ENCODE results near the gene AHR. TPM values are rescaled to one million over a fixed set of nuclear protein-coding genes. Genes with fewer than 3 reads are reported as not detected.

AHR gene
- total RNA-seq, 1 experiment from 2014 or later, result 6.1 TPM

- Histone ChIP-seq H3K27ac (ENCODE audit: insufficient read length, low read depth, low read length) (no peak overlapping the region), H3K79me1 (ENCODE audit: insufficient read depth, low read depth, low read length, poor library complexity, severe bottlenecking) (no peaks in the 10 kb centered on the region), H2AFZ (ENCODE audit: low read length) (no peak overlapping the region), H3T11ph (ENCODE audit: low read length) (no peak overlapping the region), H3K9ac (ENCODE audit: extremely low read depth, insufficient read length, low read length) (no peak overlapping the region), H4K8ac (replicated peaks; ENCODE audit: insufficient read length, low read depth, low read length) (no peak overlapping the region), H2BK5ac (ENCODE audit: insufficient read length, low read length) (no peak overlapping the region), H3K4me2 (ENCODE audit: insufficient read depth, insufficient read length, low read length) (no peak overlapping the region), H2BK12ac (ENCODE audit: insufficient read length, low read depth, low read length) (no peak overlapping the region), H3K14ac (ENCODE audit: insufficient read depth, low read length) (no peak overlapping the region), H3K23me2 (ENCODE audit: insufficient read length, low read depth, low read length, poor library complexity, severe bottlenecking) (no peaks in the 10 kb centered on the region), H4K20me1 (ENCODE audit: control insufficient read depth, insufficient read depth, insufficient read length) (no peaks in the 10 kb centered on the region), H3K23ac (ENCODE audit: insufficient read length, low read depth, low read length) (no peak overlapping the region), H2BK15ac (ENCODE audit: low read depth, low read length) (no peak overlapping the region), H3K4me1 (ENCODE audit: insufficient read depth, low read length) (no peaks in the 10 kb centered on the region), H3K56ac (ENCODE audit: insufficient read length, low read depth, low read length) (no peak overlapping the region), H2AK5ac (ENCODE audit: insufficient read length, low read length) (no peak overlapping the region), H3K9me3 (ENCODE audit: control insufficient read depth, low read depth, low read length) (no peaks in the 10 kb centered on the region), H3K4ac (ENCODE audit: low read depth, low read length) (no peak overlapping the region), H3K18ac (ENCODE audit: insufficient read length, low read depth, low read length) (no peak overlapping the region), H3K79me2 (ENCODE audit: insufficient read depth, low read length) (no peaks in the 10 kb centered on the region), H4K91ac (ENCODE audit: insufficient read length, low read depth, low read length) (no peak overlapping the region), H4K5ac (ENCODE audit: insufficient read length, low read depth, low read length) (no peak overlapping the region), H2BK120ac (ENCODE audit: low read depth, low read length, poor library complexity, severe bottlenecking) (no peak overlapping the region), H3K27me3 (ENCODE audit: insufficient read depth, low read length) (no peaks in the 10 kb centered on the region), H2BK20ac (ENCODE audit: low read depth, low read length, poor library complexity, severe bottlenecking) (no peak overlapping the region)
- Mint-ChIP-seq H3K4me1 (peaks cover 5 to 6% of the 10 kb centered on the region in 2 experiments; a peak in 3 of 4 replicates), H3K36me3 (ENCODE audit: insufficient read depth in 1 of 3, low read depth in 3 of 3) (no peaks in the 10 kb centered on the region), H3K9me3 (peaks cover 0 to 1% of the 10 kb centered on the region in 2 experiments; a peak in 1 of 5 replicates), H3K27ac (no peak overlapping the region), H3K27me3 (ENCODE audit: low read depth) (no peaks in the 10 kb centered on the region), H3K4me3 (no peak overlapping the region)
- no peak for TF ChIP-seq CTCF (conservative IDR thresholded peaks at IDR 0.05)
- WGBS (ENCODE audit: extremely low coverage, insufficient read length, low lambda C conversion rate), result no CpG with 5 or more reads among the region's 3 CpGs
- no peak for DNase-seq
Measured at GRCh38 chr7:17253885-17254284, 44.6 kb upstream of the AHR start.

Data from H9 (cell line).